Mesenchymal stem cell (in vitro differentiated cells and primary cell): ENCODE results near the gene AKR1C2. TPM values are rescaled to one million over a fixed set of nuclear protein-coding genes. Genes with fewer than 3 reads are reported as not detected.
A peak's percentile ranks its signal among the peaks of the same experiment; 100 is the strongest.

Experiments
- DNase-seq: peaks from one replicate; pipeline ENCODE4 v3.0.0-alpha.2; 2013
- H2AFZ ChIP-seq: one replicate; pipeline ENCODE4 v1.6.1; 2013; ENCODE audit warnings: low read depth, mild to moderate bottlenecking, control low read depth, inconsistent platforms, low read length, moderate library complexity
- H2AK5ac ChIP-seq: 2 replicates; pipeline ENCODE4 v1.6.1; 2013; ENCODE audit warnings: low read length, moderate library complexity, mild to moderate bottlenecking, inconsistent platforms; ENCODE audit not compliant: severe bottlenecking
- H2BK120ac ChIP-seq: one replicate; pipeline ENCODE4 v1.6.1; 2013; ENCODE audit warnings: low read depth, mild to moderate bottlenecking, inconsistent platforms, low read length, moderate library complexity
- H2BK12ac ChIP-seq, 2 experiments: one replicate each; pipeline ENCODE4 v1.6.1; 2013; ENCODE audit warnings: inconsistent platforms in 2 of 2, low read length in 2 of 2, mild to moderate bottlenecking in 2 of 2, moderate library complexity in 2 of 2, control low read depth in 1 of 2
- H2BK15ac ChIP-seq: one replicate; pipeline ENCODE4 v1.6.1; 2013; ENCODE audit warnings: mild to moderate bottlenecking, low read depth, inconsistent platforms; ENCODE audit not compliant: poor library complexity, severe bottlenecking
- H2BK5ac ChIP-seq: 2 replicates; pipeline ENCODE4 v1.6.1; 2013; ENCODE audit warnings: low read depth, mild to moderate bottlenecking, low read length, control low read depth, inconsistent platforms; ENCODE audit not compliant: poor library complexity, severe bottlenecking
- H3K14ac ChIP-seq, 2 experiments: one replicate each; pipeline ENCODE4 v1.6.1; 2013; ENCODE audit warnings: inconsistent platforms in 2 of 2, low read length in 2 of 2, control low read depth in 1 of 2, mild to moderate bottlenecking in 1 of 2, moderate library complexity in 1 of 2
- H3K18ac ChIP-seq, 2 experiments: one replicate each; pipeline ENCODE4 v1.6.1; 2013; ENCODE audit warnings: inconsistent platforms in 2 of 2, low read length in 2 of 2, control low read depth in 1 of 2, low read depth in 1 of 2, mild to moderate bottlenecking in 1 of 2
- H3K23ac ChIP-seq, 2 experiments: one replicate each; pipeline ENCODE4 v1.6.1; 2013; ENCODE audit warnings: inconsistent platforms in 2 of 2, low read length in 2 of 2, mild to moderate bottlenecking in 2 of 2, moderate library complexity in 2 of 2, control low read depth in 1 of 2
- H3K27ac ChIP-seq: 2 replicates; pipeline ENCODE4 v1.5.1; 2013; ENCODE audit warnings: mild to moderate bottlenecking, moderate library complexity, low read length, control low read depth, inconsistent platforms; ENCODE audit not compliant: poor library complexity, severe bottlenecking
- H3K27me3 ChIP-seq, 2 experiments: 2 replicates each; pipeline versions ENCODE4 v1.6.1 to v1.7.0; 2013; ENCODE audit warnings: low read length in 2 of 2, mild to moderate bottlenecking in 2 of 2, moderate library complexity in 2 of 2, control low read depth in 1 of 2, inconsistent platforms in 1 of 2; ENCODE audit not compliant: control insufficient read depth in 1 of 2, insufficient read depth in 1 of 2
- H3K36me3 ChIP-seq, 2 experiments: 2 replicates each; pipeline versions ENCODE4 v1.6.1 to v1.7.0; 2013; ENCODE audit warnings: low read length in 2 of 2, control low read depth in 1 of 2, inconsistent platforms in 1 of 2, low read depth in 1 of 2, mild to moderate bottlenecking in 1 of 2; ENCODE audit not compliant: insufficient read depth in 2 of 2, control insufficient read depth in 1 of 2
- H3K4ac ChIP-seq, 2 experiments: one replicate each; pipeline ENCODE4 v1.6.1; 2013; ENCODE audit warnings: inconsistent platforms in 2 of 2, low read length in 2 of 2, mild to moderate bottlenecking in 2 of 2, moderate library complexity in 2 of 2, control low read depth in 1 of 2, low read depth in 1 of 2
- H3K4me1 ChIP-seq: 2 replicates; pipeline ENCODE4 v1.6.1; 2013; ENCODE audit warnings: low read depth, low read length, control low read depth; ENCODE audit not compliant: control insufficient read depth, insufficient read depth
- H3K4me2 ChIP-seq: 2 replicates; pipeline ENCODE4 v1.6.1; 2013; ENCODE audit warnings: low read length, mild to moderate bottlenecking, inconsistent platforms; ENCODE audit not compliant: poor library complexity, severe bottlenecking
- H3K4me3 ChIP-seq, 2 experiments: 2 replicates each; pipeline versions ENCODE4 v1.5.1 to v1.7.0; 2013; ENCODE audit warnings: low read length in 2 of 2, mild to moderate bottlenecking in 2 of 2, control low read depth in 1 of 2, low read depth in 1 of 2; ENCODE audit not compliant: insufficient read depth in 1 of 2
- H3K79me1 ChIP-seq: replicated peaks from 2 replicates; pipeline ENCODE4 v1.6.1; 2013; ENCODE audit warnings: mild to moderate bottlenecking, control low read depth, low read length, inconsistent platforms; ENCODE audit not compliant: poor library complexity, severe bottlenecking
- H3K9ac ChIP-seq: 2 replicates; pipeline ENCODE4 v1.7.0; 2013; ENCODE audit warnings: mild to moderate bottlenecking, low read length, moderate library complexity
- H3K9me3 ChIP-seq: 2 replicates; pipeline ENCODE4 v1.7.0; 2013; ENCODE audit warnings: mild to moderate bottlenecking, low read length; ENCODE audit not compliant: control insufficient read depth
- H4K8ac ChIP-seq: one replicate; pipeline ENCODE4 v1.6.1; 2013; ENCODE audit warnings: inconsistent platforms, mild to moderate bottlenecking, low read length, moderate library complexity
- H4K91ac ChIP-seq: one replicate; pipeline ENCODE4 v1.6.1; 2013; ENCODE audit warnings: mild to moderate bottlenecking, low read length, inconsistent platforms
- WGBS: methylation state at CpG from one replicate; pipeline ENCODE4 v1.1.7; 2013; ENCODE audit warnings: mixed read lengths; 5-methylcytosine and 5-hydroxymethylcytosine counted together
- small RNA-seq: library from polyadenylated mRNA; stranded (forward); fragments of <200 nt; extraction: miRNeasy Mini kit (QIAGEN cat#:217004); gene quantifications from one replicate; pipeline ENCODE3, GENCODE V24; 2013; ENCODE audit warnings: low read depth

Gene AKR1C2

DNA sequence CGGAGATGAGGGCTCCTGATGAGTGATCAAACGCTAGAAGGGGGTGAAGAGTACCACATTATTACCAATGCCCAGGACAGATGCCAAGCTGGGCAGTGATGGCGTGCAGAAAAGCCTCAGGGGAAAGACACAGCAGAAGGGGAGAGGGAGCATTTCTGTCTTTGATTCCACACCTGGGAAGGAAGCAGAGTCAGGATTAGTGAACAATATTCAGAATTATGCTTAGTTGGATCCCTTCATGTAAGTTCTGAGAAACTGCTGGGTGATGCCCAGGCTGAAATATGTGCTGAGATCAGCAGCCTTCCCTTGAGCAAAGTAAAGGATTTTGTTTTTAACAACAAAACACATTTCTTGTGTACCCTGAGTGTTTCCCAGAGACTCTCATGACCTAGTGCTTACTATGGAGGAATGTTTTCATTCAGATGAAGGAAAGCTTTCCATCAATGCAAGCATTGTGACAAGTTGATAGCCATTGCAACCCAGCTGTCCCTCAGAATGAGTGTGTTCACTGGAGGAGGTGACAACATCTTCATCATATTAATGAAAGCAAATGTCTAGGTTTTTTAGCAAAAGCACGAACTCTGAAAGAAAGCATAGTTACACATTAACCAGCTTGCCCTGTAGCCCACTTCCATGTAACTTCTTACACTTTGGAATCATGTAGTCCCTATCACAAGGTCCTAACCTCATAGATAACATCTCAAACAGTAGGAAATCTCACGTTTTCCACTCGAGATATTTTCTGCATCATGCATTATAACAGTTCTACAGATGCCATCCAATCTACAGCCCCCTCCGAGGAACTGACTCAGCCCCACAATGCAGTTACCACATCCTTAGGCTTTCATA lies 64.2 kb downstream of the AKR1C2 start:
- H2BK12ac ChIP-seq = no peak overlapping the region
- H3K9ac ChIP-seq = peak overlapping the region; percentile 48
- H3K18ac ChIP-seq = no peak overlapping the region
- H2BK120ac ChIP-seq = no peak overlapping the region
- no peak overlapping the region for H2BK5ac ChIP-seq
- H4K8ac ChIP-seq = no peak overlapping the region
- H3K4me2 ChIP-seq = no peak overlapping the region
- no peak overlapping the region for H3K4ac ChIP-seq
- H3K14ac ChIP-seq = no peak overlapping the region
- H3K4me1 ChIP-seq = no peaks in the 10 kb centered on the region
- H3K27me3 ChIP-seq = no peaks in the 10 kb centered on the region
- no peak overlapping the region for H2AK5ac ChIP-seq
- H3K9me3 ChIP-seq = no peaks in the 10 kb centered on the region
- no peak overlapping the region for H2BK15ac ChIP-seq
- DNase-seq = no peak
- H3K23ac ChIP-seq = no peak overlapping the region
- 76% methylated on average over 7 of the region's 7 CpGs for WGBS
- H3K36me3 ChIP-seq = no peaks in the 10 kb centered on the region
- H3K79me1 ChIP-seq = no peaks in the 10 kb centered on the region
- no peak overlapping the region for H2AFZ ChIP-seq
- peak overlapping the region in 1 of 2 experiments; percentile 19 for H3K4me3 ChIP-seq
- H4K91ac ChIP-seq = no peak overlapping the region
- no peak overlapping the region for H3K27ac ChIP-seq

Small RNAs within 50 kb of the gene (small RNA-seq; reads per million reads assigned to genes)
- gene RF00096 = not detected
